Stimulated activated CD4-positive, alpha-beta T cell treated with anti-CD3 and anti-CD28 coated beads, Interleukin-15, amount 100 ng/mL, for 24 hours (primary cell): ENCODE measurements around the gene PGRMC1.
"Not testable (repeated sequence)": the region's sequence is repeated elsewhere in the genome, so short reads cannot be mapped to it uniquely, and the experiment has no call there.

Experiments
- DNase-seq: peaks from one replicate; pipeline ENCODE4 v3.0.0-alpha.2; 2020

The PGRMC1 gene

GRCh38 chrX:119236623-119237561 lies 807 bp downstream of the PGRMC1 start:
- DNase-seq: peak; percentile 49

- DNase-seq: no peak
Measured at GRCh38 chrX:119237562-119237942, 1.5 kb downstream of the PGRMC1 start.

- DNase-seq: peak; percentile 1
Measured at GRCh38 chrX:119238557-119238956, 2.5 kb downstream of the PGRMC1 start.

DNA sequence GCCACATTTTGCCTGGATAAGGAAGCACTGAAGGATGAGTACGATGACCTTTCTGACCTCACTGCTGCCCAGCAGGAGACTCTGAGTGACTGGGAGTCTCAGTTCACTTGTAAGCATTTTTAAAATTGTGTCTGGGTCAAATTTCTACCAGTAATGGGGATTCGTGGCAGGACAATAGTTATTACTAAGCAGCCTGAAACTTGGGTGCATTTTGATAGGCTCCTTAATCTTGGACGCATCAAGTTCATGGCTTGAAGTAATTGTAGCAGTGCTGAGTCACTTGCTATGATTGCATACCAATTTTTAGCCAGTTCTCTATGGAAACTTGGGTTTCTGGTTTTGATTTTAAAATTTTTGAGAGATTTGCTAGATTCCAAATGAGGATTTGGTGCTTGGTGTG lies 4.3 kb downstream of the PGRMC1 start:
- no peak for DNase-seq

DNA sequence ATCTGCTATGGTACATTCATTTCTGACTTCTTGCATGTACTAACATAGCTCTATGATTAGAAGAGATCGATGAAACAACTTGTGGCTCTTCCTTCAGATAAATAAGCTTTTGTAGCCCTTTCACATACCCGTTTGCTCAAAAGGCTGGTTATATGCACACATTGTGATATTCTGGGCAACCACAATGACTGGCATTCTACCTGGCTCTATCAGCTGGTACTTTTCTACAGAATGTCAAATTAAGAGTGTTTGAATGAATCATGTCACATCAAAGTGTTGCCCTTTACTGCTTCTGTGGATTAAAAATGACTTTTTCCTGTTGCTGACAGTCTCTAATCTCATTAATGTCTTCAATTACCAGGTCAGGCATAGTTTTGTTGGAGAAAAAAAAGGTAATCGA lies 11.6 kb downstream of the PGRMC1 start:
- DNase-seq: no peak

GRCh38 chrX:119249891-119250290 lies 13.8 kb downstream of the PGRMC1 start:
- no peak for DNase-seq

DNA sequence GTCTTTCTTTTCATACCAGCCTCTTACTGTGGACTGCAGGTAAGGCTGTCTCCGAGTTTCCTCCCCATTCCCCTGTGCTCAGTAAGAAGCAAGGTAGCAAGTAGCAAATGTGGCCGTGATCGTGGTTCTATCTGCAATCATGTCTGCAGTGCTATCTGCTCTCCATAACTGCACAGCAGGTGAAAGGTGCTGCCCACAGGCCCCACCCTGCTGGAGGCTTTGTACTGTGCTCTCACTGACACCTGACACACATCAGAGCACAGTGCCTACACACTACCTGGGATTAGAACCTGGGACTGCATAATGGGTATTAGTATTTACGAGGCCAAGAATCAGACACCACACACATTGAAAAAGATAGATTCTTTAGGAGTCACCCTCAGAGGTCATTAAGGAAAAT lies 15.3 kb downstream of the PGRMC1 start:
- no peak for DNase-seq

DNA sequence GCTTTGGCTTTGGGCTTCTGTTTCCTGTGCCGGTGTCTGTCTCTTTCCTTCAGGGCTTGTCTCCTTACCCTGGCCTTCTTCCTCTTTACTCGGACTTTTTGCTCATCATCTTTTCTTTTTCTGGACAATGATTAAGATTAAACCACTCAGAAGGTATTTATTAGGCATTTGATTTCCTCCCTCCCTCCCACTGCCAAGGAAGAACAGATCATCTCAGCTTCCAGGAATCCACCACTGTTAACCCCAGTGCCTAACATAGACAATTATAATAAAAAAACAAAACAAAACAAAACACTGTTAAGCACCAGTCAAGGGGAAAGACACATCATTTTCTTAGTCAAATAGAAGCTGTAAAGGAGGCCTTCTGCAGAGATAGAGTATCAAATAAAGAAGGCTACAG lies 16.6 kb downstream of the PGRMC1 start:
- no peak for DNase-seq

GRCh38 chrX:119266364-119266995 lies 30.4 kb downstream of the PGRMC1 start:
- peak; percentile 19 for DNase-seq

DNA sequence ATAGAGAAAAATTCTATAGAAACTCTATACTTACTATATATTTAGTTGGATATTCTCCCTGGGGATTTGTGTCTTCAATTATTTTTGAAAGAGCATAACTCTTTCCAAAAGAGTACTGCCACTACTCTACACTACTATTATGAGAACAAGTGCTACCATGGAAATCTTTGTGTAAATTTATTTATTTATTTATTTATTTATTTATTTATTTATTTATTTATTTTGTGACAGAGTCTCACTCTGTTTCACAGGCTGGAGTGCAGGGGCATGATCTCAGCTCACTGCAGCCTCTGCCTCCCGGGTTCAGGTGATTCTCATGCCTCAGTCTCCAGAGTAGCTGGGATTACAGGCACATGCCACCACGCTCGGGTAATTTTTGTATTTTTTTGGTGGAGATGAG lies 31.0 kb downstream of the PGRMC1 start:
- DNase-seq: not testable (repeated sequence)

DNA sequence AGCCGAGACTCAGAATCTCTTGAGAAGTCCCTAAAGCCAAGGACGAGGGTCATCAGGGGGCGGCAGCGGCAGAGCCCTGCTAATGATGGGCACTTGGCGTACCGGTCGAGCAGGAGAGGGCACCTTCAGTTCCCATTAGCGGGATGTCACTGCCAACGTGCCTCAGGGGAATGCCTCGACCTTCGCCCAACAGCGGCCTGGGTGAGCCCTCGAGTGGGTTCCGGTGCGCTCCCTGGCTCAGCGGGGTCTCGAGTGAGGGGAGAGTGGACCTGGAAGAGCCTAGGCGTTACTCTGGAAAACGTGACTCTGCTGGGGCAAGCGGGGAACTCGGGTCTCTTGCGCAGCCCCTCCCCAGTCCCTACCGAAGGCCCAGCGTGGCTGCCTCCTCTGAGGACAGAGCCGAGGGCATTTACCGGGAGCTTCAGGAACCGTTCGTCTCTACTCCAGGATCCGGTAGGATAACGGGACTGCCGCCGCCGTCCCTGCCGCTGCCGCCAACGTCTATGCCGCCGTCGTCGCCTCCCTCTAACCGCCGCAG lies 36.9 kb downstream of the PGRMC1 start:
- DNase-seq: no peak

DNA sequence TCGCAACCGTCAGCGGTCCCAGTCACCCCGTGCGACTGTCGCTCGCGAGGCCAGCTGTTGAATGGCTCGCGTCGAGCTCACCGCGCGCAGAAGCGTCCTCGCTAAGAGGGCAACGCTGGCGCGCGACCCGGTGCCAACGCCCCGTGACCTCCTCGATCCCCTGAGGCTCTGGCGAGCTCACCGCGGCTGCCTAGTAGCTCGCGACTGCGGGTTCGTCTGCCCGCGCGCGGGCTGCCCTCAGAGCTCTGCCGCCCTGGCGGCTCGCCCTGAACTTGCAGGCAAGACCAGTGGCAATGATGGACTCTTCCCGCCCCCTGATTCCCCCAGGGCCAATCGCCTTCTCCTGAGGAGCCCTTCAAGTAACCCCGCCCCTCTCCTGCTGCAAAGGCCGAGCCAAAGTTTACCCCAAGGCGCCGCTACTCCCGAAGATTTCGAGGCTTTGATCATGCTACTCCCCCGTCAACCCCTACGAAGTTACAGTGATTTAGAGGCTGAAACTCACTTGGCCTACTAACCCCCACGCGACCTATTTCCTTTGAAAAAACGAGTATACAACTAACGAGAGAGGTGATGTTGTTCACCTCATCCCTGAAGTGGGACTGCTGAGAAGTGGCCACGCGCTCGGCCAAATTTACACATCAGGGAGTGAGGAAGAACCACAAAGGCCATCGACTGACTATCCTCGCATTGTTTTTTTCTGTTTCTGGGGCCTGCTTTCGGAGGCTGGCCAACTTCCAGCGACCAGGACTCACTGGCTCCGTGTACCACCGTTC lies 37.5 kb downstream of the PGRMC1 start:
- peak; percentile 72 for DNase-seq

- DNase-seq: not testable (repeated sequence)
Measured at GRCh38 chrX:119282347-119282746, 46.3 kb downstream of the PGRMC1 start.

GRCh38 chrX:119288890-119289393 lies 52.9 kb downstream of the PGRMC1 start:
- no peak for DNase-seq

- DNase-seq: no peak
Measured at GRCh38 chrX:119290476-119290875, 54.4 kb downstream of the PGRMC1 start.

DNA sequence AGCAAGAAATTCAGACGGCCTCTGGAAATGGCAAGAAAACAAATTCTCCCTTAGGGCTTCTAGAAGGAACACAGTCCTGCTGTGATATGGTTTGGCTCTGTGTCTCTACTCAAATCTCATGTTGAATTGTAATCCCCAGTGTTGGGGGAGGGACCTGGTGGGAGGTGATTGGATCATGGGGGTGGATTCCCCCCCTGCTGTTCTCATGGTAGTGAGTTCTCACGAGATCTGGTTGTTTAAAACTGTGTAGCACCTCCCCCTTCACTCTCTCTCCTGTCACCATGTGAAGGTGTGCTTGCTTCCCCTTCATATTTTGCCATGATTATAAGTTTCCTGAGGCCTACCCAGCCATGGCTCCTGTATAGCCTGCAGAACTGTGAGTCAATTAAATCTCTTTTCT lies 55.2 kb downstream of the PGRMC1 start:
- DNase-seq: not testable (repeated sequence)

DNA sequence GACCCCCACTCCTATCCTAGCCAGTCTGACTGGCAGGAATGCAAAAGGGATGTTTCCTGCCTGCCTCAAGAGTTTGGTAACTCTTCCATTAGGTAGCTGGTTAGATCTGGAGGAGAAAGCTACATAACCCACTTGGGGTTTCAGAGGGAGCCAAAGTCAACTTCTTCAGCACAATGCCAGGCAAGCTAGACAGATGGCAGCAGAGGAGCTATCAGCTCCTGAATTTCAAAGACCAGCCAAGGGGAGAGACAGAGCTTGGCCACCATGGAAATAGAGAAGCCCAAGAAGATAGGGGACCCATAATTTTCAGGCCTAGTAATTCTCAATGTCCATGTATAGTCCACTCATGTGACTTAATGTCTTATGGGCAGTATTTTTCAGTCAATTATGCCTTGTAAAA lies 56.4 kb downstream of the PGRMC1 start:
- DNase-seq: no peak
